Measurements from ENCODE around the gene DERL2.

DNA sequence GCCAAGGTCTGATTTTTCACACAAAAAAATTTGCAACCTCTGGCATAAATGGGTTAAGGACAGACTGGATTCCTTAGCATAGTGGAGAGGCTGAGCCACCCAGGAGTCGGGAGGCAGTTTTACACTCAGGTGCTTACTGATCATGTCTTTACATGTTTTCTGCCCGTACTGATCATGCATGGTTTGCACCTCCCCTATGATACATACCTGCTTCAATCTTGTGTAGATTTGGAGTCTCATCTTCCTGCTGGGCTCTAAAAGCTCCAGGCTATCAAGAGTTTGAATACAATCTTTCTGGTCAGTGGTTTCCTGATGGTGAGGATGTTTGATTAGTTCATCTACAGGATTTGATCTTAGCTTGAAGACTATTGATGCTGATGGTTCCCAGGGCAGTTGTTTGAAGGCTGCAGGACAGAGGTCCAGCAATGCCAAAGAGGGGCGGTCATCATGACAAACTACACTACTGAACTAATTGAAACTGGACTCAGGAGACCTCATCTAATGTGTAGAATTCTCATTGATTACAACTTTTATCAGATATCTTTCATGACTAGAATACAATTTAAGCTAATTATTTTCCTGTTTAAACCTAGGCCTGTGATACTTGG is 53.9 kb downstream of the DERL2 start:
- TF ChIP-seq FOXM1 (IDR thresholded peaks at IDR 0.05; ENCODE audit: borderline replicate concordance) (no peak), HDGF (IDR thresholded peaks at IDR 0.05; ENCODE audit: borderline replicate concordance) (no peak), FOXK2 (IDR thresholded peaks at IDR 0.05) (no peak), L3MBTL2 (conservative IDR thresholded peaks at IDR 0.05) (no peak)
